Measurements from ENCODE around the gene TRAF1.

TRAF1 gene

GRCh38 chr9:120853198-120853597, 73.4 kb downstream of the TRAF1 start:
- H3K27ac ChIP-seq: no peak overlapping the region

More at GRCh38 chr9:120853198-120853597, 73.4 kb downstream of the TRAF1 start:
- no peak for TF ChIP-seq CTCF (conservative IDR thresholded peaks at IDR 0.05; ENCODE audit: low read depth)
- ChIA-PET CTCF (interaction anchor here (0.6 kb wide), 1 partner anchor 9 kb away, joined by 3 read pairs; no protein-coding TSS in a partner anchor), POLR2A (ENCODE audit: low non-redundant PET) (interaction anchor here (1.0 kb wide), 1 partner anchor 10 kb away, joined by 5 read pairs; no protein-coding TSS in a partner anchor)
- no peak for DNase-seq (ENCODE audit: low spot score)
